Melanocyte of skin (primary cell): ENCODE results near the gene TRMT13. TPM values are rescaled to one million over a fixed set of nuclear protein-coding genes. Genes with fewer than 3 reads are reported as not detected.

ENCODE experiments used
- small RNA-seq, 2 donors: library from RNA; depleted of rRNA; stranded (forward); fragments of <200 nt; gene quantifications; one replicate each; pipeline ENCODE3, GENCODE V24; 2012
- total RNA-seq, 2 donors: library from RNA; depleted of rRNA; stranded (reverse); fragments of >200 nt; gene quantifications; 2 replicates each; pipeline ENCODE4 v1.2.3, GENCODE V29; 2012

Gene TRMT13, protein sequence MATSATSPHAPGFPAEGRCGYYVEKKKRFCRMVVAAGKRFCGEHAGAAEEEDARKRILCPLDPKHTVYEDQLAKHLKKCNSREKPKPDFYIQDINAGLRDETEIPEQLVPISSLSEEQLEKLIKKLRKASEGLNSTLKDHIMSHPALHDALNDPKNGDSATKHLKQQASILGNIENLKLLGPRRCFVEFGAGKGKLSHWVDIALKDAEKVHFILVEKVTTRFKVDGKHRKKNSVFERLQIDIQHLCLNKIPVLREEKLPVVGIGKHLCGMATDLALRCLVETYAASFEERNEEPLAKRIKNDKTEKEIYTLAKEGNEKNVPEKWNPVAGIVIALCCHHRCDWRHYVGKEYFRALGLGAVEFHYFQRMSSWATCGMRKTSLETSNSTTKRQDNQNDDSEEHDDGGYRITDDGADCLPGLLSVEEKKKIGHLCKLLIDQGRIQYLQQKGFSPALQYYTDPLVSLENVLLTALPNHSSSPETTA
- total RNA-seq = 1 to 10 TPM; 7.3 to 8.3 TPM

DNA sequence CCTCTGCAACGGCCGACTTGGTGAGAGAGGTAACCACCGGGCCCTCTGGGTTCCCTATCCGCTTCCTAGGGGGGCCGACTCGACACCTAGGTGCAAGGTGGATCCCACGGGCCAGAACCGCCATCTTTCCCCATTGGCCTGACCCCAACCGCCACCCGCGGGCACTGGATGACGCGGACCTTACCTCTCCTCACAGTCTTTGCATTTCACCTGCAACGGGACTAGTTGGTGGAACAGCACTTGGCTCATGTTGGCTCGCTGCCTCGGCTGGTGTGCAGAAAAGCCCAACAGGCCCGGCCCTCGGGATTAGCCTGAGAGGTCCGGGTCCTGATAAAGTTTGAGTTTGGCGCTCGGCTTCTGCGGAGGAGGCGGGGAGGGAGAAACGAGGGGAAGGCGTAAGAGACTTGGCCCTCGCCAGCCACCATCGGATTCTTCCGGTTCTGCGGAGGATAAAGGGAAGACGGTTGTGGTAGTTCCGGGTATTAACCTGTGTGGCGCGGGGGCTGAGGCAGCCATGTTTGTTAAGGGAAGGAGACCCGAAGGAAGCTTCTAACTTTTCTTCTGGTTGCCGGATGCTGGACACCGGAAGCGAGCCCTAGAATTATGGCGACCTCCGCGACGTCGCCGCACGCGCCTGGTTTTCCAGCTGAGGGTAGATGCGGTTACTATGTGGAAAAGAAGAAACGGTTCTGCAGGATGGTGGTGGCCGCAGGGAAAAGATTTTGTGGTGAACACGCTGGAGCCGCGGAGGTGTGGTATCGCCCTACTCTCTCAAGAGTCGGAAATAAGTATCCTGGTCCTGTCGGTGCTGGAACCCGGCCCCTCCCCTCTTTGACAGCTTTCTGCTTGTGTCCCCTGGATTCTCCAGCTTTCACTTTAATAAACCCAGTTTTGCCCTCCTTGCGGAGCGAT, at the start of gene TRMT13, which contains the start of gene SASS6:
TSS of gene TRMT13 (plus strand) at position 598 of the 912 bp plus-strand sequence. CDS start at position 604, 6 bp downstream.
TSS of gene SASS6 (minus strand) at position 365 of the 912 bp plus-strand sequence. CDS start at position 249, 116 bp downstream.

DNA sequence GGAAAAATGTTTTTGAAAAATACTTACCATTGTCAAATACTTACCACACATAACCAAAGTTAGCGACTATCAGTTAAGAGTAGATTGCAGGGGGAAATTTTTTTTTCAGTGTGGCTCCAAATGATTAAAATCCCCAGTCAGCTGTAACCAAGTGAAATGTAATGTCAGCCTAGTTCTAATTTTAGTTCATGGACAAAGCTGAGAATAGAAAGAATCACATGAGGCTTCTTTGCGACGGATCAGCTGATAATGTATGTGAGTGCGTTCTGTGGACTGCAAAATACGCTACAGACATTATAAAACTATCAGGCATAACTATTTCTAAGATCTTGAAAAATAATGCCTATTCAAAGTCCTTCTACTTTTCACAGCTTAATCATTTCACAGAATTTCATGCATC, 45.1 kb downstream of the TRMT13 start, which contains the start of gene LRRC39:
TSS of gene LRRC39 (minus strand) at position 166 of the 400 bp plus-strand sequence. CDS start 9,740 bp downstream, outside the sequence.

Small RNA genes within 50 kb of the gene (small RNA-seq; reads per million reads assigned to genes)
- gene AC093019.1 (0 reads per million in 2 donors), gene RPL23AP90 (0 reads per million in 2 donors)

Other genes starting within 250 kb of the TRMT13 start
- gene SLC35A3, start 163.2 kb upstream of the TRMT13 start, total RNA-seq = 10 to 100 TPM; 16.3 to 16.5 TPM
- gene SASS6, start 233 bp upstream of the TRMT13 start, total RNA-seq = 1 to 10 TPM; 4.5 to 8.7 TPM
- gene LRRC39, start 45.1 kb downstream of the TRMT13 start, total RNA-seq = under 1 TPM; 0.33 to 0.69 TPM
- 1 to 10 TPM; 4.8 to 7.0 TPM for gene DBT, start 116.7 kb downstream of the TRMT13 start, total RNA-seq
- gene RTCA, start 133.1 kb downstream of the TRMT13 start, total RNA-seq = 10 to 100 TPM; 31.7 to 37.6 TPM
- gene CDC14A, start 219.3 kb downstream of the TRMT13 start, total RNA-seq = 1 to 10 TPM; 5.5 to 7.7 TPM